KOPT-K1 (cell line): Measurements from ENCODE around the gene LRP6.

Source experiments
- H3K27ac ChIP-seq: fragments of 200-600 bp; sonication (generic); 2 replicates; pipeline ENCODE4 v1.5.1; 2016; ENCODE audit warnings: antibody characterized with exemption, mild to moderate bottlenecking, low read depth, low read length; ENCODE audit not compliant: poor library complexity, severe bottlenecking
- H3K36me3 ChIP-seq: fragments of 200-600 bp; sonication (generic); 2 replicates; pipeline ENCODE4 v1.5.1; 2017; ENCODE audit warnings: antibody characterized with exemption, mild to moderate bottlenecking, low read length, moderate library complexity; ENCODE audit not compliant: insufficient read depth
- H3K9me3 ChIP-seq: fragments of 200-600 bp; sonication (generic); 2 replicates; pipeline ENCODE4 v1.5.1; 2017; ENCODE audit warnings: antibody characterized with exemption, low read length, mild to moderate bottlenecking; ENCODE audit not compliant: insufficient read depth, poor library complexity, severe bottlenecking

Gene LRP6

GRCh38 chr12:12212769-12213168, 54.1 kb downstream of the LRP6 start:
- Histone ChIP-seq H3K27ac (no peak overlapping the region), H3K36me3 (no peaks in the 10 kb centered on the region), H3K9me3 (no peaks in the 10 kb centered on the region)

GRCh38 chr12:12210983-12211382, 55.9 kb downstream of the LRP6 start:
- H3K9me3 ChIP-seq: no peaks in the 10 kb centered on the region
- H3K27ac ChIP-seq: no peak overlapping the region
- H3K36me3 ChIP-seq: no peaks in the 10 kb centered on the region

GRCh38 chr12:12210416-12210815, 56.4 kb downstream of the LRP6 start:
- Histone ChIP-seq H3K27ac (no peak overlapping the region), H3K9me3 (no peaks in the 10 kb centered on the region), H3K36me3 (no peaks in the 10 kb centered on the region)

DNA sequence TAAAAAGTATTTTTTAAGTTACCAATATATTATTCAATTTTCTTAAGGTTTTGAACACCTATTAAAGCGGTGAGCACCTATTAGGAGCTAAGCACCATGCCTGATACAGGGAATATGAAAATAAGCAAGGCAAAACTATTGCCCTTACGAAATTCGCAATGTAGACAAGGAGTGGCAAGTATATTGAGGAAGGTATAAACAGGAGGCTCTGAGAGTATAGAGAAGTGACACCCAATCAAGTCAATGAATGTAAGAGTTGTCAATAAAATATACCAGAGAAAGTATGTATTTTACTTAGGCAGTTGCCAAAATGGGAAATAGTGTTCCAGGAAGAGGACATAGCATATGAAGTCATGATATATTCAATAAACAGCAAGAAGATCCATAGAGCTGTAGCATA, 57.2 kb downstream of the LRP6 start:
- Histone ChIP-seq H3K27ac (no peak overlapping the region), H3K36me3 (no peaks in the 10 kb centered on the region), H3K9me3 (no peaks in the 10 kb centered on the region)

- H3K36me3 ChIP-seq: no peaks in the 10 kb centered on the region
- no peak overlapping the region for H3K27ac ChIP-seq
- H3K9me3 ChIP-seq: no peaks in the 10 kb centered on the region
Observed at GRCh38 chr12:12209043-12209442, 57.8 kb downstream of the LRP6 start.

- H3K9me3 ChIP-seq: no peaks in the 10 kb centered on the region
- no peak overlapping the region for H3K27ac ChIP-seq
- no peaks in the 10 kb centered on the region for H3K36me3 ChIP-seq
Observed at GRCh38 chr12:12207746-12208145, 59.1 kb downstream of the LRP6 start.

GRCh38 chr12:12206776-12207388, 60.0 kb downstream of the LRP6 start:
- Histone ChIP-seq H3K36me3 (no peaks in the 10 kb centered on the region), H3K9me3 (no peaks in the 10 kb centered on the region), H3K27ac (no peak overlapping the region)

- no peak overlapping the region for H3K27ac ChIP-seq
- peaks cover 11% of the 10 kb centered on the region for H3K9me3 ChIP-seq
- H3K36me3 ChIP-seq: no peaks in the 10 kb centered on the region; the same call in 1 of the 2 replicates
Observed at GRCh38 chr12:12202747-12203146, 64.1 kb downstream of the LRP6 start.

DNA sequence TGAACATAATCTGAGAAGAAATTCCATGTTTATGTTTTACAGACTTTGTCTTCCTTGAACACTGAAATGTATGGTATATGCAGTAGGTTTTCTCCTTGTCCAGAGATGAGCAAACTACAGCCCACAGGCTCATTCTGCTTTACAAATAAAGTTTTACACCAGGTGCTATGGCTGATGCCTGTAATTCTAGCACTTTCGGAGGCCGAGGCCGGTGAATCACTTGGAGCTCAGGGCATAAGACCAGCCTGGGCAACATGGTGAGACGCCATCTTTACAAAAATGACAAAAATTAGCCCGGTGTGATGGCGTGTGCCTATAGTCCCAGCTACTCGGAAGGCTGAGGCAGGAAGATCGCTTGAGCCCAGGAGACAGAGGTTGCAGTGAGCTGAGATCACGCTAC, 64.7 kb downstream of the LRP6 start:
- H3K9me3 ChIP-seq: peaks cover 13% of the 10 kb centered on the region
- no peaks in the 10 kb centered on the region; the same call in 1 of the 2 replicates for H3K36me3 ChIP-seq

GRCh38 chr12:12201274-12201758, 65.5 kb downstream of the LRP6 start:
- H3K36me3 ChIP-seq: no peaks in the 10 kb centered on the region; the same call in 1 of the 2 replicates
- no peak overlapping the region for H3K27ac ChIP-seq
- H3K9me3 ChIP-seq: peaks cover 13% of the 10 kb centered on the region

More for the DNA sequence above, 64.7 kb downstream of the LRP6 start:
- no peak overlapping the region for H3K27ac ChIP-seq

- H3K9me3 ChIP-seq: peaks cover 13% of the 10 kb centered on the region
- H3K27ac ChIP-seq: no peak overlapping the region
- no peaks in the 10 kb centered on the region; the same call in 1 of the 2 replicates for H3K36me3 ChIP-seq
Observed at GRCh38 chr12:12200363-12200762, 66.5 kb downstream of the LRP6 start.

GRCh38 chr12:12198124-12198523, 68.7 kb downstream of the LRP6 start:
- H3K9me3 ChIP-seq: peaks cover 13% of the 10 kb centered on the region
- no peaks in the 10 kb centered on the region; the same call in 1 of the 2 replicates for H3K36me3 ChIP-seq
- H3K27ac ChIP-seq: no peak overlapping the region

GRCh38 chr12:12197128-12197527, 69.7 kb downstream of the LRP6 start:
- H3K27ac ChIP-seq: no peak overlapping the region
- peaks cover 13% of the 10 kb centered on the region for H3K9me3 ChIP-seq
- no peaks in the 10 kb centered on the region; the same call in 1 of the 2 replicates for H3K36me3 ChIP-seq

DNA sequence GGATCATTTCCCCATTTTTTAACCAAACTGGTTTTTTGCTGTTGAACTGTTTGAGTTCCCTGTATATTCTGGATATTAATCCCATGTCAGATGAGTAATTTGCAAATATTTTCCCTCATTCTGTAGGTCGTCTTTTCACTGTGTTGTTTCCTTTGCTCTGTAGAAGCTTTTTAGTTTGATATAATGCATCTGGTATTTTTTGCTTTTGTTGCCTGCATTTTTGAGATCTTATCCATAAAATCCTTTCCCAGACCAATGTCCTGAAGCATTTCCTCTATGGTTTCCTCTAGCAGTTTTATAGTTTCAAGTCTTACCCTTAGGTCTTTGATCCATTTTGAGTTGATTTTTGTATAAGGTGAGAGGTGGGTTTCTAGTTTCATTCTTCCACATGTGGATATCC, 71.3 kb downstream of the LRP6 start:
- H3K36me3 ChIP-seq: no peaks in the 10 kb centered on the region; the same call in 1 of the 2 replicates
- no peak overlapping the region for H3K27ac ChIP-seq

GRCh38 chr12:12195081-12195480, 71.8 kb downstream of the LRP6 start:
- Histone ChIP-seq H3K36me3 (no peaks in the 10 kb centered on the region; the same call in 1 of the 2 replicates), H3K27ac (no peak overlapping the region), H3K9me3 (peaks cover 13% of the 10 kb centered on the region)

More for the DNA sequence above, 71.3 kb downstream of the LRP6 start:
- peaks cover 13% of the 10 kb centered on the region for H3K9me3 ChIP-seq

DNA sequence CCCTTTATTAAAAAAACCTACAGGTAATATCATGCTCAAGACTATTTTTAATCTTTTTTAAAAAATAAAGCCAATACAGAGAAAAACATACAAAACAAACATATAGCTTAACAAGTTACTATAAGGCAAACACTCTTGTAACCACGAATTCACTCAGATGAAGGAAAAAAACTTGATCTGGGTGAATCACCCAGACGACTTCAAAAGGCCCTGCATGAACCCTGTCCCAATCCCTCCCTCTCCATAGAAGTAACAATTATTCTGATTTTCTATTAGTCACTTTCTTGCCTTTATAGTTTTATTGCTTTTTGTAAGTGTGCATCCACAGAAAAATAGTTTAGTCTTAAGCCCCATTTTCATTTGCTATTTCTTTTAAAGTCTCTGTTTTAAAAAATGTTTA, 72.6 kb downstream of the LRP6 start:
- Histone ChIP-seq H3K36me3 (no peaks in the 10 kb centered on the region; the same call in 1 of the 2 replicates), H3K9me3 (peaks cover 12% of the 10 kb centered on the region), H3K27ac (no peak overlapping the region)
